HEK293 (cell line): Measurements from ENCODE around the gene PERM1.

Experiments used
- BCL11A ChIP-seq: fragments of 450-650 bp; formaldehyde crosslinking; IDR thresholded peaks from 2 replicates; pipeline ENCODE4 v1.5.1; 2016; ENCODE audit warnings: low read depth, missing biosample characterization, missing genetic modification characterization
- GFI1B ChIP-seq: fragments of 450-650 bp; formaldehyde crosslinking; IDR thresholded peaks from 2 replicates; pipeline ENCODE4 v1.5.1; 2016; ENCODE audit warnings: missing biosample characterization, missing genetic modification characterization
- GLIS2 ChIP-seq: fragments of 450-650 bp; formaldehyde crosslinking; IDR thresholded peaks from 2 replicates; pipeline ENCODE4 v1.5.1; 2016; ENCODE audit warnings: missing biosample characterization, missing genetic modification characterization
- HOXC10 ChIP-seq: sonication (generic); formaldehyde crosslinking; IDR thresholded peaks from 2 replicates; pipeline ENCODE4 v1.8.1; 2023; ENCODE audit warnings: mild to moderate bottlenecking, missing genetic modification reagents
- HOXD13 ChIP-seq: sonication (generic); formaldehyde crosslinking; IDR thresholded peaks from 2 replicates; pipeline ENCODE4 v1.8.0; 2022; ENCODE audit warnings: missing genetic modification reagents, borderline replicate concordance
- MYNN ChIP-seq: fragments of 450-650 bp; formaldehyde crosslinking; IDR thresholded peaks from 2 replicates; pipeline ENCODE4 v1.5.1; 2016; ENCODE audit warnings: missing biosample characterization, missing genetic modification characterization, borderline replicate concordance
- OVOL3 ChIP-seq: fragments of 450-650 bp; formaldehyde crosslinking; IDR thresholded peaks from 2 replicates; pipeline ENCODE4 v1.5.1; 2016; ENCODE audit warnings: missing biosample characterization, missing genetic modification characterization
- REPIN1 ChIP-seq: fragments of 450-650 bp; formaldehyde crosslinking; IDR thresholded peaks from 2 replicates; pipeline ENCODE4 v1.5.1; 2017; ENCODE audit warnings: missing biosample characterization, missing genetic modification characterization, low read depth
- SETDB1 ChIP-seq: IDR thresholded peaks from one replicate; pipeline ENCODE4 v1.6.1; 2017; ENCODE audit warnings: mild to moderate bottlenecking, low read length, moderate library complexity, mixed read lengths; ENCODE audit not compliant: insufficient read length
- ZBTB7A ChIP-seq: fragments of 450-650 bp; formaldehyde crosslinking; IDR thresholded peaks from 2 replicates; pipeline ENCODE4 v1.5.1; 2016; ENCODE audit warnings: low read depth, missing biosample characterization, missing genetic modification characterization
- ZEB2 ChIP-seq: fragments of 450-650 bp; formaldehyde crosslinking; IDR thresholded peaks from 2 replicates; pipeline ENCODE4 v1.5.1; 2016; ENCODE audit warnings: missing biosample characterization, missing genetic modification characterization
- ZFP3 ChIP-seq: fragments of 450-650 bp; formaldehyde crosslinking; IDR thresholded peaks from 2 replicates; pipeline ENCODE4 v1.5.1; 2016; ENCODE audit warnings: low read depth, missing biosample characterization, missing genetic modification characterization
- ZNF174 ChIP-seq: fragments of 450-650 bp; formaldehyde crosslinking; IDR thresholded peaks from 2 replicates; pipeline ENCODE4 v1.5.0; 2017; ENCODE audit warnings: missing biosample characterization, mild to moderate bottlenecking, missing genetic modification characterization
- ZNF175 ChIP-seq: fragments of 450-650 bp; formaldehyde crosslinking; IDR thresholded peaks from 2 replicates; pipeline ENCODE4 v1.5.1; 2016; ENCODE audit warnings: missing biosample characterization, missing genetic modification characterization
- ZNF239 ChIP-seq: fragments of 450-650 bp; formaldehyde crosslinking; IDR thresholded peaks from 2 replicates; pipeline ENCODE4 v1.5.1; 2016; ENCODE audit warnings: missing biosample characterization, missing genetic modification characterization
- ZNF350 ChIP-seq: fragments of 450-650 bp; formaldehyde crosslinking; IDR thresholded peaks from 2 replicates; pipeline ENCODE4 v1.5.0; 2017; ENCODE audit warnings: missing biosample characterization, mild to moderate bottlenecking, missing genetic modification characterization
- ZNF423 ChIP-seq: fragments of 450-650 bp; formaldehyde crosslinking; IDR thresholded peaks from 2 replicates; pipeline ENCODE4 v1.5.1; 2016; ENCODE audit warnings: missing biosample characterization, missing genetic modification characterization
- ZNF433 ChIP-seq: fragments of 450-650 bp; formaldehyde crosslinking; IDR thresholded peaks from 2 replicates; pipeline ENCODE4 v1.5.1; 2016; ENCODE audit warnings: missing biosample characterization, missing genetic modification characterization, low read depth
- ZNF48 ChIP-seq: fragments of 450-650 bp; formaldehyde crosslinking; IDR thresholded peaks from 2 replicates; pipeline ENCODE4 v1.5.1; 2016; ENCODE audit warnings: missing biosample characterization, missing genetic modification characterization
- ZNF501 ChIP-seq: fragments of 450-650 bp; formaldehyde crosslinking; IDR thresholded peaks from 2 replicates; pipeline ENCODE4 v1.5.1; 2016; ENCODE audit warnings: missing biosample characterization, missing genetic modification characterization
- ZNF544 ChIP-seq: fragments of 450-650 bp; formaldehyde crosslinking; IDR thresholded peaks from 2 replicates; pipeline ENCODE4 v1.5.0; 2017; ENCODE audit warnings: missing biosample characterization, missing genetic modification characterization
- ZNF677 ChIP-seq: fragments of 450-650 bp; IDR thresholded peaks from 2 replicates; pipeline ENCODE4 v1.5.0; 2018; ENCODE audit warnings: missing biosample characterization, mild to moderate bottlenecking, missing genetic modification characterization, moderate library complexity
- ZNF792 ChIP-seq: fragments of 450-650 bp; formaldehyde crosslinking; IDR thresholded peaks from 2 replicates; pipeline ENCODE4 v1.5.1; 2016; ENCODE audit warnings: missing biosample characterization, missing genetic modification characterization
- TF ChIP-seq, protein P1 (sequence below): IDR thresholded peaks from 2 replicates; pipeline ENCODE4 v1.6.1; 2011; ENCODE audit warnings: mild to moderate bottlenecking, low read depth, low read length, borderline replicate concordance
- TF ChIP-seq, protein P2 (sequence below): fragments of 450-650 bp; formaldehyde crosslinking; IDR thresholded peaks from 2 replicates; pipeline ENCODE4 v1.5.1; 2016; ENCODE audit warnings: missing biosample characterization, missing genetic modification characterization
- TF ChIP-seq, protein P3 (sequence below): fragments of 450-650 bp; formaldehyde crosslinking; IDR thresholded peaks from 2 replicates; pipeline ENCODE4 v1.5.1; 2016; ENCODE audit warnings: missing biosample characterization, missing genetic modification characterization
- TF ChIP-seq, protein P4 (sequence below): fragments of 450-650 bp; formaldehyde crosslinking; conservative IDR thresholded peaks from 2 replicates; pipeline ENCODE4 v1.5.1; 2016; ENCODE audit warnings: low read depth, missing biosample characterization, missing genetic modification characterization
- TF ChIP-seq, protein P5 (sequence below): fragments of 450-650 bp; formaldehyde crosslinking; IDR thresholded peaks from 2 replicates; pipeline ENCODE4; 2016; ENCODE audit warnings: missing biosample characterization, missing genetic modification characterization
- TF ChIP-seq, protein P6 (sequence below): fragments of 450-650 bp; IDR thresholded peaks from 2 replicates; pipeline ENCODE4 v1.5.1; 2018; ENCODE audit warnings: missing biosample characterization, missing genetic modification characterization

PERM1 gene

DNA sequence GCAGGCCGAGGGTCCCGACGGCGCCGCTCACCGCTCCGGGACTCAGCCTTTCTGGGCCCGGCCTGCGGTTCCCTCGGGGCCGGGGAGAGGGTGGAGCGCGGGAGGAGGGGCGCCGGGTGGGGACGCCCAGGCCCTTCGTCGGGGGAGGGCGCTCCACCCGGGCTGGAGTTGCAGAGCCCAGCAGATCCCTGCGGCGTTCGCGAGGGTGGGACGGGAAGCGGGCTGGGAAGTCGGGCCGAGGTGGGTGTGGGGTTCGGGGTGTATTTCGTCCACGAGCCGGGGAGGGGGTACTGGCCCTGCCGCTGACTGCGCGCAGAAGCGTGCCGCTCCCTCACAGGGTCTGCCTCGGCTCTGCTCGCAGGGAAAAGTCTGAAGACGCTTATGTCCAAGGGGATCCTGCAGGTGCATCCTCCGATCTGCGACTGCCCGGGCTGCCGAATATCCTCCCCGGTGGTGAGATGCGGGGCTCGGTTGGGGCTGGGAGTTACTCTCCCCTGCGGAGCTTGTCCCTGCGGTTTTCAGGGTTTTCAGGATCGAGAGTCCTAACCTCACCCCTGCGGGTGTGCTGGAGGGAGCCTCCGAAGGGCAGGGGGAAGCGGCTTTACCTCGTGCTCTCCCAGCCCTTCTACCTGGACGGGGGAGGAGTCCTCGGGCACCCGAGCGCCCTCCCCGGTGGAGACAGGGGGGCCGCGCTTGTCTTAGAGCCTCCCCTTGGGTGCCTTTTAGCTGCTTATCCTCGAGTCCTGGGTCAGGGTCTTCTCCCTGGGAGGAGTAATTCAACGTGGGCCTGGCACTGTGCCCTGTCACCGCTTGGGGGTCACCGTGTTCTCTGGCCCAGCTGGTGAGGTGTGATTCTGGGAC lies 56.1 kb downstream of the PERM1 start (continued):
- TF ChIP-seq GLIS2 (tag by site-specific recombination) (peak; percentile 79), ZNF239 (no peak), ZNF175 (tag by site-specific recombination) (no peak), ZNF792 (tag by site-specific recombination) (no peak), BCL11A (peak; percentile 53; the same call in 1 of the 2 replicates), ZNF48 (tag by site-specific recombination) (no peak), ZNF350 (tag by site-specific recombination) (no peak), ZBTB7A (tag by site-specific recombination) (peak; percentile 81; the same call in 1 of the 2 replicates), ZNF501 (peak; percentile 33; the same call in 1 of the 2 replicates), ZNF174 (no peak), ZNF423 (peak; percentile 98), ZNF677 (tag by site-specific recombination) (no peak), ZNF433 (tag by site-specific recombination) (no peak), ZFP3 (no peak), OVOL3 (tag by site-specific recombination) (no peak), SETDB1 (no peak), MYNN (tag by site-specific recombination) (no peak), REPIN1 (tag by site-specific recombination) (no peak), ZNF544 (tag by site-specific recombination) (no peak), HOXD13 (CRISPR knock-in tag) (no peak), HOXC10 (no peak), GFI1B (no peak; the same call in 1 of the 2 replicates), ZEB2 (peak; percentile 83)
- TF ChIP-seq, protein P1, sequence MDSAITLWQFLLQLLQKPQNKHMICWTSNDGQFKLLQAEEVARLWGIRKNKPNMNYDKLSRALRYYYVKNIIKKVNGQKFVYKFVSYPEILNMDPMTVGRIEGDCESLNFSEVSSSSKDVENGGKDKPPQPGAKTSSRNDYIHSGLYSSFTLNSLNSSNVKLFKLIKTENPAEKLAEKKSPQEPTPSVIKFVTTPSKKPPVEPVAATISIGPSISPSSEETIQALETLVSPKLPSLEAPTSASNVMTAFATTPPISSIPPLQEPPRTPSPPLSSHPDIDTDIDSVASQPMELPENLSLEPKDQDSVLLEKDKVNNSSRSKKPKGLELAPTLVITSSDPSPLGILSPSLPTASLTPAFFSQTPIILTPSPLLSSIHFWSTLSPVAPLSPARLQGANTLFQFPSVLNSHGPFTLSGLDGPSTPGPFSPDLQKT: no peak
- TF ChIP-seq, protein P2, sequence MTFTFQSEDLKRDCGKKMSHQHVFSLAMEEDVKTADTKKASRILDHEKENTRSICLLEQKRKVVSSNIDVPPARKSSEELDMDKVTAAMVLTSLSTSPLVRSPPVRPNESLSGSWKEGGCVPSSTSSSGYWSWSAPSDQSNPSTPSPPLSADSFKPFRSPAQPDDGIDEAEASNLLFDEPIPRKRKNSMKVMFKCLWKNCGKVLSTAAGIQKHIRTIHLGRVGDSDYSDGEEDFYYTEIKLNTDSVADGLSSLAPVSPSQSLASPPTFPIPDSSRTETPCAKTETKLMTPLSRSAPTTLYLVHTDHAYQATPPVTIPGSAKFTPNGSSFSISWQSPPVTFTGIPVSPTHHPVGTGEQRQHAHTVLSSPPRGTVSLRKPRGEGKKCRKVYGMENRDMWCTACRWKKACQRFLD: no peak
- TF ChIP-seq, protein P3, sequence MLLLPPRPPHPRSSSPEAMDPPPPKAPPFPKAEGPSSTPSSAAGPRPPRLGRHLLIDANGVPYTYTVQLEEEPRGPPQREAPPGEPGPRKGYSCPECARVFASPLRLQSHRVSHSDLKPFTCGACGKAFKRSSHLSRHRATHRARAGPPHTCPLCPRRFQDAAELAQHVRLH (tag by site-specific recombination): no peak
- TF ChIP-seq, protein P4, sequence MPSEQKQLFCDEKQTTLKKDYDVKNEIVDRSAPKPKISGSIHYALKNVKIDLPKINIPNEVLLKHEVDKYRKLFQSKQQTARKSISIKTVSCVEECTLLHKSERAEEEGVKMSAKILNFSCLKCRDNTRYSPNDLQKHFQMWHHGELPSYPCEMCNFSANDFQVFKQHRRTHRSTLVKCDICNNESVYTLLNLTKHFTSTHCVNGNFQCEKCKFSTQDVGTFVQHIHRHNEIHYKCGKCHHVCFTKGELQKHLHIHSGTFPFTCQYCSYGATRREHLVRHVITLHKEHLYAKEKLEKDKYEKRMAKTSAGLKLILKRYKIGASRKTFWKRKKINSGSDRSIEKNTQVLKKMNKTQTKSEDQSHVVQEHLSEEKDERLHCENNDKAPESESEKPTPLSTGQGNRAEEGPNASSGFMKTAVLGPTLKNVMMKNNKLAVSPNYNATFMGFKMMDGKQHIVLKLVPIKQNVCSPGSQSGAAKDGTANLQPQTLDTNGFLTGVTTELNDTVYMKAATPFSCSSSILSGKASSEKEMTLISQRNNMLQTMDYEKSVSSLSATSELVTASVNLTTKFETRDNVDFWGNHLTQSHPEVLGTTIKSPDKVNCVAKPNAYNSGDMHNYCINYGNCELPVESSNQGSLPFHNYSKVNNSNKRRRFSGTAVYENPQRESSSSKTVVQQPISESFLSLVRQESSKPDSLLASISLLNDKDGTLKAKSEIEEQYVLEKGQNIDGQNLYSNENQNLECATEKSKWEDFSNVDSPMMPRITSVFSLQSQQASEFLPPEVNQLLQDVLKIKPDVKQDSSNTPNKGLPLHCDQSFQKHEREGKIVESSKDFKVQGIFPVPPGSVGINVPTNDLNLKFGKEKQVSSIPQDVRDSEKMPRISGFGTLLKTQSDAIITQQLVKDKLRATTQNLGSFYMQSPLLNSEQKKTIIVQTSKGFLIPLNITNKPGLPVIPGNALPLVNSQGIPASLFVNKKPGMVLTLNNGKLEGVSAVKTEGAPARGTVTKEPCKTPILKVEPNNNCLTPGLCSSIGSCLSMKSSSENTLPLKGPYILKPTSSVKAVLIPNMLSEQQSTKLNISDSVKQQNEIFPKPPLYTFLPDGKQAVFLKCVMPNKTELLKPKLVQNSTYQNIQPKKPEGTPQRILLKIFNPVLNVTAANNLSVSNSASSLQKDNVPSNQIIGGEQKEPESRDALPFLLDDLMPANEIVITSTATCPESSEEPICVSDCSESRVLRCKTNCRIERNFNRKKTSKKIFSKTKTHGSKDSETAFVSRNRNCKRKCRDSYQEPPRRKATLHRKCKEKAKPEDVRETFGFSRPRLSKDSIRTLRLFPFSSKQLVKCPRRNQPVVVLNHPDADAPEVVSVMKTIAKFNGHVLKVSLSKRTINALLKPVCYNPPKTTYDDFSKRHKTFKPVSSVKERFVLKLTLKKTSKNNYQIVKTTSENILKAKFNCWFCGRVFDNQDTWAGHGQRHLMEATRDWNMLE (tag by site-specific recombination): no peak
- TF ChIP-seq, protein P5, sequence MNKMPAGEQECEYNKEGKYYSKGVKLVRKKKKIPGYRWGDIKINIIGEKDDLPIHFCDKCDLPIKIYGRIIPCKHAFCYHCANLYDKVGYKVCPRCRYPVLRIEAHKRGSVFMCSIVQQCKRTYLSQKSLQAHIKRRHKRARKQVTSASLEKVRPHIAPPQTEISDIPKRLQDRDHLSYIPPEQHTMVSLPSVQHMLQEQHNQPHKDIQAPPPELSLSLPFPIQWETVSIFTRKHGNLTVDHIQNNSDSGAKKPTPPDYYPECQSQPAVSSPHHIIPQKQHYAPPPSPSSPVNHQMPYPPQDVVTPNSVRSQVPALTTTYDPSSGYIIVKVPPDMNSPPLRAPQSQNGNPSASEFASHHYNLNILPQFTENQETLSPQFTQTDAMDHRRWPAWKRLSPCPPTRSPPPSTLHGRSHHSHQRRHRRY (tag by site-specific recombination): peak; percentile 71; the same call in 1 of the 2 replicates
- TF ChIP-seq, protein P6, sequence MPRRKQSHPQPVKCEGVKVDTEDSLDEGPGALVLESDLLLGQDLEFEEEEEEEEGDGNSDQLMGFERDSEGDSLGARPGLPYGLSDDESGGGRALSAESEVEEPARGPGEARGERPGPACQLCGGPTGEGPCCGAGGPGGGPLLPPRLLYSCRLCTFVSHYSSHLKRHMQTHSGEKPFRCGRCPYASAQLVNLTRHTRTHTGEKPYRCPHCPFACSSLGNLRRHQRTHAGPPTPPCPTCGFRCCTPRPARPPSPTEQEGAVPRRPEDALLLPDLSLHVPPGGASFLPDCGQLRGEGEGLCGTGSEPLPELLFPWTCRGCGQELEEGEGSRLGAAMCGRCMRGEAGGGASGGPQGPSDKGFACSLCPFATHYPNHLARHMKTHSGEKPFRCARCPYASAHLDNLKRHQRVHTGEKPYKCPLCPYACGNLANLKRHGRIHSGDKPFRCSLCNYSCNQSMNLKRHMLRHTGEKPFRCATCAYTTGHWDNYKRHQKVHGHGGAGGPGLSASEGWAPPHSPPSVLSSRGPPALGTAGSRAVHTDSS (tag by site-specific recombination): no peak
